Measurements from ENCODE around the gene GPS2. TPM values are rescaled to one million over a fixed set of nuclear protein-coding genes. Genes with fewer than 3 reads are reported as not detected.

The GPS2 gene
- total RNA-seq, 4 donors from 2014 or later, result 77.4 to 123 (median 87.0) TPM

DNA sequence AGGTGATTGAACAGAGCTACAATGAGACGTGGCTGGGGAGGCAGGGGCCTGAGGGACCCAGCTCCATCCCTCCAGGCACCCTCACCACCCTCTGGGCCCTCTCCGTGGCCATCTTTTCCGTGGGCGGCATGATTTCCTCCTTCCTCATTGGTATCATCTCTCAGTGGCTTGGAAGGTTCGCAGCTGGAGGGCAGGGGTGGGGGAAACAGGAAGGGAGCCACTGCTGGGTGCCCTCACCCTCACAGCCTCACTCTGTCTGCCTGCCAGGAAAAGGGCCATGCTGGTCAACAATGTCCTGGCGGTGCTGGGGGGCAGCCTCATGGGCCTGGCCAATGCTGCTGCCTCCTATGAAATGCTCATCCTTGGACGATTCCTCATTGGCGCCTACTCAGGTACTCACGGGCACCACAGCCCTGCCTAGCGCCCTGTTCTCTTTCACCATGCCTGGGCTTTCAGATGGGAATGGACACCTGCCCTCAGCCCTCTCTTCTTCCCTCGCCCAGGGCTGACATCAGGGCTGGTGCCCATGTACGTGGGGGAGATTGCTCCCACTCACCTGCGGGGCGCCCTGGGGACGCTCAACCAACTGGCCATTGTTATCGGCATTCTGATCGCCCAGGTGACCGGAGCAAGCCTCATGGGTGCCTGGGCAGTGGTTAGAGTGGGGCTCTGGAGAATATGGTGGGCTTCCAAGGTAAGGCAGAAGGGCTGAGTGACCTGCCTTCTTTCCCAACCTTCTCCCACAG, 31.5 kb downstream of the GPS2 start:
- no peak overlapping the region for H3K4me3 ChIP-seq
- peaks cover 10% of the 10 kb centered on the region for H3K27me3 ChIP-seq
- no peaks in the 10 kb centered on the region for H3K9me3 ChIP-seq
- H3K4me1 ChIP-seq, result peaks cover 34% of the 10 kb centered on the region
- 84% methylated on average over 18 of the region's 18 CpGs for WGBS
- TF ChIP-seq EP300 (IDR thresholded peaks at IDR 0.05) (no peak), CTCF (IDR thresholded peaks at IDR 0.05) (no peak), POLR2AphosphoS5 (IDR thresholded peaks at IDR 0.05) (no peak), POLR2A (IDR thresholded peaks at IDR 0.05) (no peak)
- no peaks in the 10 kb centered on the region for H3K36me3 ChIP-seq
- H3K27ac ChIP-seq, result no peak overlapping the region
- no peak for DNase-seq (ENCODE audit: low spot score in 2 of 2)

DNA sequence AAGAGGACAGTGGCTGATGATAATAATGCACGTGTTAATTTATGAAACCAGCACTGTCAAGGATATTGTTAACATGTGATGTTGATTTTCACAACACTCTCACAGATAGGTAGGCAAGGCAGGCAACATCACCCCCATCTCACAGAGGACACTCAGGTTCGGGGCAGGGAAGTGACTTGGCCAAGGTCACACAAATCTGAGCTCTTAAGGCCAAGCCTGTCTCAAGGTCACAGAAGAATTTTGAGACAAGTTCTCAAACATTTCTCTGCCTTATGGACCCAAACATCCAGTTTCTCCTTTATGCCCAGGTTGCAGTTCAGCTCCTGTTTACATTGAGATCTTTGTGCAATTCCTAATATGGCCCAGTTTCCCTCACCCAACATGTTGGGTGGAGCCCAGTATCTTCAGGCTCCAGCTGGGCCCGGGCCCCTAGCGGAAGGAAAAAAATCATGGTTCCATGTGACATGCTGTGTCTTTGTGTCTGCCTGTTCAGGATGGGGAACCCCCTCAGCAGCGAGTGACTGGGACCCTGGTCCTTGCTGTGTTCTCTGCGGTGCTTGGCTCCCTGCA, 32.3 kb downstream of the GPS2 start:
- 46% methylated on average over 6 of the region's 6 CpGs for WGBS
- Histone ChIP-seq H3K4me3 (peak overlapping the region; percentile 53), H3K4me1 (peaks cover 34% of the 10 kb centered on the region), H3K36me3 (no peaks in the 10 kb centered on the region), H3K27ac (peak overlapping the region; percentile 73), H3K9me3 (no peaks in the 10 kb centered on the region), H3K27me3 (peaks cover 6% of the 10 kb centered on the region)
- TF ChIP-seq CTCF (IDR thresholded peaks at IDR 0.05) (no peak), POLR2AphosphoS5 (IDR thresholded peaks at IDR 0.05) (no peak), POLR2A (IDR thresholded peaks at IDR 0.05) (no peak), EP300 (IDR thresholded peaks at IDR 0.05) (no peak)
- DNase-seq (ENCODE audit: low spot score in 2 of 2), result no peak

- peaks cover 34% of the 10 kb centered on the region for H3K4me1 ChIP-seq
- peaks cover 3% of the 10 kb centered on the region for H3K27me3 ChIP-seq
- peak overlapping the region; percentile 73 for H3K27ac ChIP-seq
- no peak for DNase-seq (ENCODE audit: low spot score in 2 of 2)
- 9% methylated on average over 8 of the region's 43 CpGs for WGBS
- no peaks in the 10 kb centered on the region for H3K9me3 ChIP-seq
- no peaks in the 10 kb centered on the region for H3K36me3 ChIP-seq
- TF ChIP-seq POLR2A (IDR thresholded peaks at IDR 0.05), result no peak
- no peak for TF ChIP-seq EP300 (IDR thresholded peaks at IDR 0.05)
- TF ChIP-seq POLR2AphosphoS5 (IDR thresholded peaks at IDR 0.05), result no peak
- TF ChIP-seq CTCF (IDR thresholded peaks at IDR 0.05), result no peak
- peak overlapping the region; percentile 53 for H3K4me3 ChIP-seq
Observed at GRCh38 chr17:7281953-7282751, 33.0 kb downstream of the GPS2 start.

- TF ChIP-seq CTCF (IDR thresholded peaks at IDR 0.05), result no peak
- TF ChIP-seq POLR2A (IDR thresholded peaks at IDR 0.05), result no peak
- no peak for TF ChIP-seq EP300 (IDR thresholded peaks at IDR 0.05)
- no peak for TF ChIP-seq POLR2AphosphoS5 (IDR thresholded peaks at IDR 0.05)
- Histone ChIP-seq H3K36me3 (no peaks in the 10 kb centered on the region), H3K4me1 (peaks cover 34% of the 10 kb centered on the region), H3K27ac (peak within 1 kb of the TSS; percentile 73), H3K9me3 (no peaks in the 10 kb centered on the region), H3K4me3 (peak within 1 kb of the TSS; percentile 53), H3K27me3 (peaks cover 3% of the 10 kb centered on the region)
- 0% methylated on average over 32 of the region's 71 CpGs for WGBS
- peak; percentile 95 for DNase-seq (ENCODE audit: low spot score in 2 of 2)
Observed at GRCh38 chr17:7281074-7281952, 33.8 kb downstream of the GPS2 start, which contains the start of gene SLC2A4. SLC2A4 (plus strand) TSS chr17:7281718; CDS start chr17:7281935, 217 bp downstream.
